Measurements from ENCODE around the gene MOGAT1.
"Not testable (repeated sequence)": the region's sequence is repeated elsewhere in the genome, so short reads cannot be mapped to it uniquely, and the experiment has no call there.

Gene MOGAT1

DNA sequence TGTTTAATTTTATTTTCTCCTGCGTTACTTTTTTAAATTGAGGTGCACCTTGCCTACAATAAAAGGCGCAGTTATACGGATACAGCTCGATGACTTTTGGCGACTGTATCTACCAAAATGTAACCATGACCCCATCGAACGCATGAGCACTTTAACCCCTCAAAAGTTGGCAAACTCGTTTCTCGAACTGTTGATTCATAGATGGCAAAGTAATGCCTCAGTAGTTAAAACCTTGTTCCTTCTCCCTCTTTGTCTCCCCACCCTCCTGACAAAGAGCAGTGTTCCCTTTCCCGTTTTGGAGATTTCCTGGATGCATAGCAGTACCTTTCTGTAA lies 577 bp downstream of the MOGAT1 start:
- DNase-seq: no peak

DNA sequence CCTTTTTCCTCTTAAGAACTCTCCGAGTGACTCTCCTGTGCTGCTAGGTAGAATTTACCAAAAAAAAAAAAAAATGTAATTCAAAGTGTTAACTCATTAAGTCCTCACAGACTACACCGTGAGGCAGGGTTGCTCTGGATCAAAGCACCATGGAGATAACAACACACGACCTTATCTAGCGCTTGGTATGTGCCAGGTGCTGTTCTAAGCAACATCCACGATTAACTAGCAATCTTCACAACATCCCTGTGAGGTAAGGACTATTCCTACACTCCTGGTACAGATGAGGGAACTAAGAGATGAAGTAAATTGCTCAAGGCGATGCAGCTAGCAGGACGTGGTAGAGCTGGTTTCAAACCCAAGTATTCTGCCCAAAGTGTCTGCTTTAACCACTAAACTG lies 1.8 kb downstream of the MOGAT1 start:
- DNase-seq: no peak

DNA sequence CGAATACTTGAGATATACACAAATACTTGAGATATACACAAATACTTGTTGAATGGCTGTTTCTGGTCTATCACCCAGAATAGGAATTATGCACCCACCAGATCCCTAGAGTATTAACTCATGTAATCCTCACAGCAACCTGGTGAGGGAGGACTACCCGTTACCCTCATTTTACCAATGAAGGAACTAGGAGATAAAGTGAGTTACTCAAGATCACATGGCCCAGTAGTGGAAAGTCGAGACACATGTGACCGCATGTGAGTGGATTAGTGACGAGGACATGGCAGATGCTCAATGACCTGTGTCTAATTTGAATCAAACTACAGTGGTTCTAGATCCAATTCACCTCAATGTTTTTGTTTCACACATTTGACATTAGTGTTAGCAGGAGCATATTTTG lies 2.4 kb downstream of the MOGAT1 start:
- no peak for DNase-seq

DNA sequence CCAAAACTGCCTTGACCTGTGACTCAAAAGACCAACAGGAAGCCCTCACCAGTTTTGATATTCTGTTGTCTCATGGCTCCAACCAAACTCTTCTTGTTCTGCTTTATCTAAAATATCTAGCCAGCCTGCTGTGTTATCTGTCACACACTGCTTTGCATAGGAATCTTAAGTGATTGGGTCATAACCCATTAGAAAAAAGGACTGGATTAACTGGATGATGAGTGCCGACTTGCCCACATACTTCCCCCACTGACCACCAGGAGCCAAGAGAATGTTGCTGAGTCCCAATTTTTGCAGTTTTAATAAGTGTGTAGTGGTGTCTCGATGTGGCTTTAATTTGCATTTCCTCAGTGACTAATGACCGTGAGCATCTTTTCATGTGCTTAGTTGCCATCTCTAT lies 6.5 kb downstream of the MOGAT1 start:
- no peak for DNase-seq

DNA sequence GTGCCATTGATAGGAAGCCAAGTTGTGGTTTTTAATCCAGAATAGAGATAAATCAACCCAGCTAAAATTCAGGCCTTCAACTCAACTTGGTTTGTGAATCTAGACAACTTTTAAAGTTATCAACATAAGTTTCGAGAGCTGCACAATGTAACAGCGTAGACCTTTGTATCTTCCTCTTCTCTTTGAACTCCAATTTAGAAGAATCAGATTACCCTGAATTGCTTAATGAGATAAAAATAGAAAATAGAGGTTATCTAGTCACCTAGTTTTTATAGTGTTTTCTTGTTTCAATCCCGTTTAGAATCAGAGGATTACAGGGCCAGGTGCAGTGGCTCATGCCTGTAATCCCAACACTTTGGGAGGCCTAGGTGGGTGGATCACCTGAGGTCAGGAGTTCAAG lies 12.3 kb downstream of the MOGAT1 start:
- no peak for DNase-seq

DNA sequence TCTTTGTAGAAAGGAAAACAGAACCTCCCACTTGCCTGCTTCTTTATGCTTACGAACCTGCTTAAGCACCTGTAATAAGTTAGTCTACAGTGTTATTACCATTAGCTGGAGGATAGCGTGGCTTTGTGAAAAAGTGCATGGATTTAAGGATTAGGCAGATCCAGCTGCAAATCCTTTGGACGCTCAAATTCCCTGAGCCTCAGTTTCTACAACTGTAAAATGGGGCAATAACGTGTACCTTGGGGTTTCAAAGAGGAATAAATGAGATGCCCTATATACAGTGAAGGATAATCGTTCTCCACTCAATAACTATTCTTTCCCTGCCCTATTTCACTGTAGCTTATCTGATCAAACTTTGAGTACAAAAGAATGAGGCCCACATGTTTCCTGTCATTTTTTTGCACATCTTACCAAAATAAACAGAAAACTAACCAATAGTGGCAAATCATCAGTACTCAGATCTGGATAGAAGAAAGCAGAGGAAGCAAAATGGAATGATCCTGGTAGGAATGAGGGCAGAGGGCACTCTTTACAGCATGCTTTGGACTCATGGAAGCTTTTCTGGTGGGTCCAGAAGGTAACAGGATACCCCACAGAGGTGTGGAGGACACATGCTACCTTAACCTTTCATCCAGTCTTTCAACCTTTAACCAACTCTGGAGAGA lies 14.8 kb downstream of the MOGAT1 start:
- DNase-seq: no peak

DNA sequence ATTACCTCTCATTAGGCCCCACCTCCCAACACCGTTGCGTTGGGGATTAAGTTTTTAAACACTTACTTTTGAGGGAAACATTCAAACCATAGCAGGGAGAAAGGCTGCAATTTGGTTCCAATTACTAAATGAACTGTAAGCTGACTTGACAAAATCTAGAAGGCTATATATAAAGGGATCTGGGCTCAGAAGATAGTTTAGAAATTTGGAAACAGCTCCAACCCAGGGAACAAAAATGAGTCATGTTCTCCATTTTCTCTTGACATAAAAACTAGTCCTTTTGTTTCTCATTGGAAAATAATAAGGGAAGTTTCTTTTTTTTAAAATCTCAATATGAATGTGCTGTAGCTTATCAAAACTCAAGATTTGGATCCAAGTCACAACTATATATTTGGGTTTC lies 17.5 kb downstream of the MOGAT1 start:
- DNase-seq: no peak

DNA sequence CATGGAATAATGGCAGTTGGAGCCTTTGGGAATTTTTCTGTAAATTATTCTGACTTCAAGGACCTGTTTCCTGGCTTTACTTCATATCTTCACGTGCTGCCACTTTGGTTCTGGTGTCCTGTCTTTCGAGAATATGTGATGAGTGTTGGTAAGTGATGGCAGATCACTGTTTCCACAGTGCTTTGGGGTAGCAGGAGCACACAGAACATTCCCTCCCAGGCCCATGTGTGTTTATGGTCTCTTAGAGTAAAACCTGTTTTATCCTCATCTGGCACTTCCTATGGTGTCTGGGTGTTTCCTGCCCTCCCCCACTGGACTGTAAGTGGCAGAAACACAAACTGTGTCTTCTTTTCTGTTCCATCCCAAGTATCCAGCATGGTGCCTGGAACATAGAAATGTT lies 17.9 kb downstream of the MOGAT1 start:
- no peak for DNase-seq

DNA sequence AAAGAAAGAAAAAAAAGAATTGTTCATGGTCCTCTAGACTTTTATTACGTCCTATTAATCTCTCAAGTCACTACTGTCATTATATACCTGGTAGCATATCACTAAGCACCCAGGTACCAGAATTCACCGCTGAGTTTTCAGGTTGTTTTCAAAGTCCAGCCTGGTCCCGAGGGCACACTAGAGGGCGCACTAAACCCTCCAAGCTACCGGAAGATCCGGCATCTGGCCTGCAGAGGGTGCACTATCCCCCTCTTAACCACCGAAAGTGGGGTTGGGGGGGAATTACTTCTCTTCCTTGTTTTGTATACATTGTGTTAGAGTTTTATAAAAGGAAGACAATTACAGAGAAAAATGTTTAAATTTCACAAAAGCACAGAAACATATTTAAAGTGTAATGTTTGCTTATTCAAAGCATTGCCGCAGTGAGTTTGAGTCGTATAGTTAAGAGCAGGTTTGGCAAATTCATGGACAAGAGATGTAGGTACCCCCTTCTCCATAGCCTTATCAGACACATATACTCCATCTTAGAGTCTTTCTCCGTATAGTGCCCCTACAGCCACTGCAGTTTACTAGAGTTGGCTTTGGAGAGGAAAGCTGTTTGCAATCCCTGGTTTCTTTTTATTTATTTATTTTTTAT lies 19.2 kb downstream of the MOGAT1 start:
- DNase-seq: peak; percentile 40

DNA sequence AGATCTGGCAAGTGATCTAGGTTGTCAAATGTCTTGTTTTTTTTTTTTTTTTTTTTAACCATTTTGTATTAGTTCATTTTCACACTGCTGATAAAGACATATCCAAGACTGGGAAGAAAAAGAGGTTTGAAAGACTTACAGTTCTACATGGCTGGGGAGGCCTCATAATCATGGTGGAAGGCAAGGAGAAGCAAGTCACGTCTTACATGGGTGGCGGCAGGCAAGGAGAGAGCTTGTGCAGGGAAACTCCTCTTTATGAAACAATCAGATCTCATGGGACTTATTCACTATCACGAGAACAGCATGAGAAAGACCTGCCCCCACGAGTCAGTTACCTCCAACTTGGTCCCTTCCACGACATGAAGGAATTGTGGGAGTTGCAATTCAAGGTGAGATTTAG lies 22.0 kb downstream of the MOGAT1 start:
- DNase-seq: not testable (repeated sequence)

DNA sequence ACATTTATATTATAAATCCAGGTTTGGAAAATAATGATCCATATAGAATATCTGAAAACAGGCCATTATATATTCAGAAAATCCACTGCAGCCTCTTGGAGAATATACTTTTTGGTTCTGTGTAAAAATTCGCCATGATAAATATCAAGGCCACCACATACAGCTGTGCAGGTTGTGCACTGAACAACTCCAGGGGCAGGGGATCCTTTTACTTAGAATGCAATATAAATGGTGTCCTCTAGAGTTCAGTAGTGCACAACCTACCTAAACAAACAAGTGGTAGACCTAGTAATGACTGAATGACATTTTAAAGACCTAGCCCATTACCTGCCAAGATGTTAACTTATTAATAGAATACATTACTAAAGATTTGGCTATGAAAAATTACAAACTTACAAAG lies 22.4 kb downstream of the MOGAT1 start:
- no peak for DNase-seq

DNA sequence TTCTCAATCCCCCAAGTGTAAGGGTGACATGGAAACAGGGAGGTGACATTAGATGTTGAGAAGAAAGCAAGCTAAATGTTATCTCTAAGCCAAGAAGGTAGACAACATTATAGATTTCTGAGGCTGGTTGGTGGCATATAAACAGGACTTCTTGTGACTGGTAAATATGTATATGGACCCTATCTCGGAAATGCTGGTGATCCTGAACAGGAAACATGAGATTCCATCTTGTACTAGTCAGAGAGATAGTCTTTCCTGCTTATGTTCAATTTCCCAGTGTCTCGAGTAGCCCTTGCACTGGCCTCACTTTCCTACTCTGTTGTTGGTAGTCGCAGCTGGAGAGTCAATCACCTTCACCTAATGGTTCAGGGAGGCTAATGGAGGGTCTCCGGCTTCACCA lies 26.8 kb downstream of the MOGAT1 start:
- no peak for DNase-seq

DNA sequence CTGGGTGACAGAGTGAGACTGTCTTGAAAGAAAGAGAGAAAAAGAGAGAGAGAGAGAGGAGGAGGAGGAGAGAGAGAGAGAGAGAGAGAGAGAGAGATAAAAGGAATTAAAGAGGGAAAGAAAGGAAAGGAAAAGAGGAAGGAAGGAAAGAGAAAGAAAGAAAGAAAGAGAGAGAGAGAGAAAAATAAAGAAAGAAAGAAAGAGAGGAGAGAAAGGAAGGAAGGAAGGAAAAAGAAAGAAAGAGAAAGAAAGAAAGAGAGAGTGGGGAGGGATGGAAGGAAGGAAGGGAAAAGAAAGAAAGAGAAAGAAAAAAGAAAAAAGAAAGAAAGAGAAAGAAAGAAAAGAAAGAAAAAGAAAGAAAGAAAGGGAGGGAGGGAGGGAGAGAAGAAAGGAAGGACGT lies 29.8 kb downstream of the MOGAT1 start:
- DNase-seq: no peak

DNA sequence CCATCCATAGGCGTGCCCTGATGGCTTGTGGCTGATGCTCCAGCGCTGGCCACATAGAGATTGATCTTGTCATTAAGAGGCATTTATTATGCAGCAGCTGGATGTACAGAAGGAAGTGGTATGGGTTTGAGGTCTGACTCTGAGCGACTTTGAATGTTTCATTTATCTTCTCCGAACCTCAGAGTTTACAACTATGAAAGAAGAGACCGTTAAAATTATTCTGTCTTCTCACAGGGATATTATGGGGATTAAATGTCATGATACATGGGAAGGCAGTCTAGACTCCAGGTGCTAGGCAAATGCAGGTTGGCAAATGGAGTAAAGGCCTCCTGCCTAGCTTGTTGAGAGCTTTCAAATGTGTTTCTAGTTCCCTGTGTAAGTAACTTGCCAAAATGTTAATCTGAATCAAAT lies 30.3 kb downstream of the MOGAT1 start:
- DNase-seq: no peak

DNA sequence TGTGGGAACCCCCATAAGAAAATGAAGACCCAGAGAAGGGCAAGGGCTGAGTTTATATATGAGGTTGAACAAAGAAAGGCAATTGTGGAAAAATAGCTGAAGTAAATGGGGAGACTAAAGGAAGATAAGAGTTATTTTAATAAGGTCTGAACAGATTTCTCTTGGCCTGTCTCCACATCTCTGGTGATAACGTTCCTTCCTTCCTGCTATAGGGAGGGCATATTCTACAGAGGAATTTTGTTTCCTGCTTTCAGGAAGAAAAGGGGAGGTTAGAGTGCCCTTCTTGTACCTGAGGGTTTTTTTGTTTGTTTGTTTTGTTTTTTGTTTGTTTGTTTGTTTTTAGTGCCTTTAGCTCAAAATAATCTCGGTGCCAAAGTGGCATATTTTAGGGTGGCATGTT lies 31.6 kb downstream of the MOGAT1 start:
- no peak for DNase-seq

DNA sequence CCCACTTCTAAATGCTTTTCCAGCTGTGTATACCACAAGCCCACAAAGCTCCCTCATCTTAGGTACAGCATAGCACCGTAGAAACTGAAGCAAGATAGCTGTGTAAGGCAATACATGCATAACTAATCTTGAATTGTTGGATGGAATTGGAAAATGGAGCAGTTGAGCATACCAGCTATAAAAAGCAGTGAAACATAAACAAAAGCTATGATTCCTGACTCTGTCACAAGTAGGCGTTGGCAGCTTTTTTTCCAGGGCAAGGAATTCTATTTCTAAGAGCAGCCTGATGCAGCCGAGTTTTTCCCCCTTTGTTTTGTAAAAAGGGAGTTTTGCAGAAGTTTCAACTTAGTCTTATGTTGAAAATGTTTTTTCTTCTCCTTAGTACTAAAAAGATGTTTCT lies 32.4 kb downstream of the MOGAT1 start:
- no peak for DNase-seq

DNA sequence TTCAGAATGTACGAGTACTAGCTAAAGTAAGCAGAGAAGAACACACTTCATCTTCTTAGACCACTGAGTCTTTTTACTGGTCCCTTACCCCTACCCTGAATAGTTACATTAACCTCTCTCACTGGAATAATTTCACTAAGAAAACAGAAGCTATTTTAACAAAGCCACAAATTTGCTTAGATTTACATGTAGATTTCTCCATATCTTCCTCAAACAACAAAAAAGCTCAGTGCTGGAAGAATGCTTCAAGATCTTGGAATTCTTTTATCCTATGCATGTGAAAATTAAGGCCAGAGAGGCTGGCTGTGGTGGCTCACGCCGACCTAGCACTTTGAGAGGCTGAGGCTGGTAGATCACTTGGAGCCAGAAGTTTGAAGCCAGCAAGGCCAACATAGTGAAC lies 35.2 kb downstream of the MOGAT1 start:
- DNase-seq: no peak

DNA sequence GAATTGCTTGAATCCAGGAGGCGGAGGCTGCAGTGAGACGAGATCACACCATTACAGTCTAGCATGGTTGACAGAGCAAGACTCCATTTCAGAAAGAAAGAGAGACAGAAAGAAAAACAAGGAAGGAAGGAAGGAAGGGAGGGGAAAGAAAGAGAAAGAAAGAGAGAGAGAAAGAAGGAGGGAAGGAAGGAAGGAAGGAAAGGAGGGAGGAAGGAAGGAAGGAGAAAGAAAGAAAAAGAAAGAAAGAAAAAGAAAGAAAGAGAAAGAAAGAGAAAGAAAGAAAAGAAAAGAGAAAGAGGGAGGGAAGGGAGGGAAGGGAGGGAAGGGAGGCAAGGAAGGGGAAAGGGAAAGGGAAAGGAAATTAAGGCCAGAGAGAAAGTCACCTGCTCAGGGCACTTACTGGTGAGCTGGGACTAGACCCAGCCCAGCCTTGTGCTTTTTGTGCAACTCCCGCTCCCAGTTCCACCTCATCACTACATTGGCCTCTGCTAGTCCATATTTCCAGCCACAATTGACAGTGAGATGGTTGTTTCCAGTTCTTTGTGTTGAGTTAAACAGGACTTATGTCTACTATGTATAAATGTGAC lies 35.7 kb downstream of the MOGAT1 start:
- DNase-seq: no peak

DNA sequence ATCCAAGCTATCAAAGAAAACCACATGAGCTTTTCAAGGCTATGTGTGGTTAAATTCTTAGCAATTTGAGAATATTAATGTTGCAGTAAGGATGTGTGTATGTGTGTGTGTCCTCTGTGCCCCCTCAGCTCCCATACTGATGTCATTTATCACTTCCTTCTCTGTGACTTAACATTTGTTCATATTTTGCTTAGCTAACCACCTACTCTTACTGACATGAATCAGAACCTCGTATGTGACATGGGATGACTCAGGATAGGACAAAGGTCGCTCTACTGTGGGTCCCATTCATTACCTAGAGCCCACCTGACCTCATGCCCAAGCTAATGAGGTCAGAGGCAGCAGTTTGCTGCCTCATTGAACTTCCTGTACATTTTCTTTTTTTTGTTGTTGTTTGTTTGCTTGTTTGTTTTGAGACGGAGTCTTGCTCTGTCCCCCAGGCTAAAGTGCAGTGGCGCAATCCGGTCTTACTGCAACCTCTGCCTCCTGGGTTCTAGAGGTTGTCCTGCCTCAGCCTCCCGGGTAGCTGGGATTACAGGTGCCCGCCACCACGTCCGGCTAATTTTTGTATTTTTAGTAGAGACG lies 36.3 kb downstream of the MOGAT1 start:
- DNase-seq: no peak

DNA sequence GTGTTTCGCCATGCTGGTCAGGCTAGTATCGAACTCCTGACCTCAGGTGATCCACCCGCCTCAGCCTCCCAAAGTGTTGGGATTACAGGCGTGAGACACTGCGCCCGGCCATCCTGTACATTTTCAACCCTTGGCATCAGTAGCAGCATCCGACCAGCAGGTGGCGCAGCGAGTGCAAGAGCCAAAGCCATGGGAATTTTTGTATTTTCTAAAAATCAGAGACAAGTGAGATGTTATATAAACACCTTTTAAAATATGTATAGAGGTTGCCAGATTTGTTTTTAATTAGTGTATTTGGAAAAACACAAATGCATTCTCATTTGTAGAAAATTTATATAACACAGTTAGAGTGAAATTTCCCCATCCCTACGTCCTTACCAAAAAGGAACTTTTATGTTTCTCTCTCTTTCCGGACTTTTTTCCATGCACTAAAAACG lies 36.8 kb downstream of the MOGAT1 start:
- peak; percentile 36 for DNase-seq

DNA sequence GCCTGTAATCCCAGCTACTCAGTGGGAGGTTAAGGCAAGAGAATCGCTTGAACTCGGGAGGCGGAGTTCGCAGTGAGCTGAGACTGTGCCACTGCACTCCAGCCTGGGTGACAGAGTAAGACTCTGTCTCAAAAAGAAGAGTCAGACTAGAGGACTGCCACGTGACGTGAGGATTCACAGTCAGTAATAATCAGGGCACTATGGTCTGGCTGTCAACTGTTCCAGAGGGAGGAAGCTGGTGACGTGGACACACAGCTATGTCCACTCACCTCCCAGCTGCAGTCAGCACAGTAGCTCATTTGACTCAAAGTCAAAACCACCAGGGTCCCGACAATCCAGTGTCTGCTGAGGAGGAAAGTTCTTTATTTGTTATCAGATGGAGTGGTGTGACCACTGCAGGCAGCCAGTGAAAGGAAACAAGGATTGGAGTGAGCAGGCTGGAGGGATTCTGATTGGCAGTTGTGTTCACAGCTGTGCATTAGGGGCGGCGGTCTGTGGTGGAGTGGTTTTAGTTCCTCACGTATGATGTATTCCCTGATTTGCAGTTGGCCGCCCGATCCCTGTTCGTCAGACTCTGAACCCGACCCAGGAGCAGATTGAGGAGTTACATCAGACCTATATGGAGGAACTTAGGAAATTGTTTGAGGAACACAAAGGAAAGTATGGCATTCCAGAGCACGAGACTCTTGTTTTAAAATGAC lies 37.9 kb downstream of the MOGAT1 start:
- peak; percentile 79 for DNase-seq

DNA sequence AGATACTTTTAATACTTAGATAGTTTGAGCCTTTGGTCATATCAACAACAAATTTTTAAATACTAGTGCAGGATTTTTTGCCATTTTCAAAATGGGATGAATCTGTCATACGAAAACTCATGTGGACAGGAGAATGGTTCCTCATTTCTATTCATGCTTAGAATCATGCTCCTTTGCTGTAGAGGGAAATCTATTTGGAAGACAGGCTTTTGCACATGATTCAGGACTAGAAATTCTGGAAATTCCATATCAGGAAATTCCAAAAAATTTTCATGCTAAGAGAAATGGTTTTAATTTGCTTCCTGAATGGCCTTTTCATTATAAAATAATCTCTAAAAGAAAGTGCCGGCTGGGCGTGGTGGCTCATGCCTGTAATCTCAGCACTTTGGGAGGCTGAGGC lies 39.3 kb downstream of the MOGAT1 start:
- DNase-seq: no peak

DNA sequence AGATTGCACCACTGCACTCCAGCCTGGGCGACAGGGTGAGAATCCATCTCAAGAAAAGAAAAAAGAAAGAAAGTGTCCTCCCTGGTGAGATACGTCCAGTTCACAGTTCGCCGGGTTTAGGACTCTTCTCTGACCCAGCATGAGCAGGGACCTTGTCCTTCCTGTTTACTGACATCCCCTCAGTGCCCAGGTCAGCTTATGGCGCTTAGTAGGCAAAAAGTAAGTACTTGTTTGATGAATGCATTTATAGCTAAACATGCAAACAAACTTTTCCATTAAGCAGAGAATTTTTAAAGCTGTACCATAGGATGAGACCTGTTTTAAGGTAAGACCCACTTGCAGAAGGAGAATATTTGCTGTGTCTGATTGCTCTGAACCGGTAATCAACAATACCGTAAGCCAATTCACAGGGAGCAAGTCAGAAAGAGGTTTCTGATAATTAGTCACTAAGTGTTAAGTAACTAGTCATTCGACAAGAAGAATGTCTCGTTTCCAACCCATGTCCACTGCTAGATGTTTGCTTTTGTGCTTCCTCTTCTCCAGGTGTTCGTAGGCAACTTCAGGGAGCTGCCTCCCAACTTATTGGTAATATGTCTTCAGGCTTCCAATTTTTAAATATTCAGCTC lies 40.0 kb downstream of the MOGAT1 start:
- no peak for DNase-seq

Data from T1000 (cell line).